H9 (cell line): ENCODE results near the gene SLC4A1. TPM values are rescaled to one million over a fixed set of nuclear protein-coding genes. Genes with fewer than 3 reads are reported as not detected.

ENCODE experiments used
- DNase-seq: peaks from one replicate; pipeline ENCODE4 v3.0.0-alpha.2; 2017
- H2AFZ ChIP-seq: one replicate; pipeline ENCODE4 v1.6.1; 2013; ENCODE audit warnings: mild to moderate bottlenecking, low read length, control low read depth, moderate library complexity
- H2AK5ac ChIP-seq: 2 replicates; pipeline ENCODE4 v1.6.1; 2013; ENCODE audit warnings: low read length, control low read depth, mixed read lengths; ENCODE audit not compliant: insufficient read length
- H2BK120ac ChIP-seq: one replicate; pipeline ENCODE4 v1.6.1; 2013; ENCODE audit warnings: low read depth, mild to moderate bottlenecking, low read length, control low read depth, inconsistent platforms; ENCODE audit not compliant: poor library complexity, severe bottlenecking
- H2BK12ac ChIP-seq: 2 replicates; pipeline ENCODE4 v1.6.1; 2013; ENCODE audit warnings: low read length, control low read depth, mixed read lengths, low read depth; ENCODE audit not compliant: insufficient read length
- H2BK15ac ChIP-seq: 2 replicates; pipeline ENCODE4 v1.6.1; 2013; ENCODE audit warnings: low read depth, low read length, control low read depth
- H2BK20ac ChIP-seq: one replicate; pipeline ENCODE4 v1.6.1; 2013; ENCODE audit warnings: low read depth, mild to moderate bottlenecking, low read length, control low read depth, inconsistent platforms; ENCODE audit not compliant: poor library complexity, severe bottlenecking
- H2BK5ac ChIP-seq: 2 replicates; pipeline ENCODE4 v1.6.1; 2013; ENCODE audit warnings: low read length, control low read depth, mixed read lengths; ENCODE audit not compliant: insufficient read length
- H3K14ac ChIP-seq: 2 replicates; pipeline ENCODE4 v1.6.1; 2013; ENCODE audit warnings: low read length, control low read depth; ENCODE audit not compliant: insufficient read depth
- H3K18ac ChIP-seq: 2 replicates; pipeline ENCODE4 v1.6.1; 2013; ENCODE audit warnings: low read depth, mild to moderate bottlenecking, mixed read lengths, low read length, control low read depth; ENCODE audit not compliant: insufficient read length
- H3K23ac ChIP-seq: 2 replicates; pipeline ENCODE4 v1.6.1; 2013; ENCODE audit warnings: low read length, control low read depth, mixed read lengths, low read depth; ENCODE audit not compliant: insufficient read length
- H3K23me2 ChIP-seq: 2 replicates; pipeline ENCODE4 v1.6.1; 2013; ENCODE audit warnings: low read depth, mild to moderate bottlenecking, mixed read lengths, low read length, control low read depth; ENCODE audit not compliant: insufficient read length, poor library complexity, severe bottlenecking
- H3K27ac ChIP-seq: 2 replicates; pipeline ENCODE4 v1.5.1; 2013; ENCODE audit warnings: low read length, control low read depth, mixed read lengths, low read depth; ENCODE audit not compliant: insufficient read length
- H3K27me3 ChIP-seq: 2 replicates; pipeline ENCODE4 v1.6.1; 2013; ENCODE audit warnings: low read length, control low read depth, inconsistent platforms; ENCODE audit not compliant: insufficient read depth
- H3K4ac ChIP-seq: 2 replicates; pipeline ENCODE4 v1.6.1; 2013; ENCODE audit warnings: low read depth, mild to moderate bottlenecking, control low read depth, inconsistent platforms, low read length, moderate library complexity
- H3K4me1 ChIP-seq: 2 replicates; pipeline ENCODE4 v1.6.1; 2013; ENCODE audit warnings: low read length, control low read depth, inconsistent platforms; ENCODE audit not compliant: insufficient read depth
- H3K4me2 ChIP-seq: 2 replicates; pipeline ENCODE4 v1.6.1; 2013; ENCODE audit warnings: low read length, control low read depth, mixed read lengths; ENCODE audit not compliant: insufficient read length, insufficient read depth
- H3K56ac ChIP-seq: 2 replicates; pipeline ENCODE4 v1.6.1; 2013; ENCODE audit warnings: low read depth, mild to moderate bottlenecking, mixed read lengths, low read length, control low read depth; ENCODE audit not compliant: insufficient read length
- H3K79me1 ChIP-seq: 2 replicates; pipeline ENCODE4 v1.6.1; 2013; ENCODE audit warnings: low read depth, mild to moderate bottlenecking, moderate library complexity, low read length, control low read depth, inconsistent platforms; ENCODE audit not compliant: insufficient read depth, poor library complexity, severe bottlenecking
- H3K79me2 ChIP-seq: 2 replicates; pipeline ENCODE4 v1.6.1; 2013; ENCODE audit warnings: low read length, control low read depth, inconsistent platforms; ENCODE audit not compliant: insufficient read depth
- H3K9ac ChIP-seq: 2 replicates; pipeline ENCODE4 v1.6.1; 2013; ENCODE audit warnings: low read length, control low read depth, mixed read lengths; ENCODE audit not compliant: insufficient read length; ENCODE audit errors: extremely low read depth
- H3K9me3 ChIP-seq: one replicate; pipeline ENCODE4 v1.6.1; 2013; ENCODE audit warnings: low read depth, low read length, inconsistent platforms; ENCODE audit not compliant: control insufficient read depth
- H3T11ph ChIP-seq: one replicate; pipeline ENCODE4 v1.6.1; 2013; ENCODE audit warnings: mild to moderate bottlenecking, low read length, control low read depth, inconsistent platforms
- H4K20me1 ChIP-seq: one replicate; pipeline ENCODE4 v1.6.1; 2013; ENCODE audit not compliant: control insufficient read depth, insufficient read length, insufficient read depth
- H4K5ac ChIP-seq: 2 replicates; pipeline ENCODE4 v1.6.1; 2013; ENCODE audit warnings: low read depth, mild to moderate bottlenecking, mixed read lengths, low read length, control low read depth; ENCODE audit not compliant: insufficient read length
- H4K8ac ChIP-seq: replicated peaks from 2 replicates; pipeline ENCODE4 v1.6.1; 2013; ENCODE audit warnings: low read length, control low read depth, mixed read lengths, low read depth; ENCODE audit not compliant: insufficient read length
- H4K91ac ChIP-seq: 2 replicates; pipeline ENCODE4 v1.6.1; 2013; ENCODE audit warnings: low read depth, mild to moderate bottlenecking, moderate library complexity, mixed read lengths, low read length, control low read depth; ENCODE audit not compliant: insufficient read length
- H3K27ac Mint-ChIP-seq, 3 experiments: 2 replicates in 2 of 3; 3 replicates in 1 of 3; pipeline ENCODE4 v1.8.0; 2020 to 2021; ENCODE audit warnings: mixed read lengths in 3 of 3, mild to moderate bottlenecking in 1 of 3, moderate library complexity in 1 of 3
- H3K27me3 Mint-ChIP-seq: 2 replicates; pipeline ENCODE4 v1.8.0; 2021; ENCODE audit warnings: low read depth, mild to moderate bottlenecking, moderate library complexity, mixed read lengths
- H3K36me3 Mint-ChIP-seq, 3 experiments: 2 replicates in 2 of 3; 3 replicates in 1 of 3; pipeline ENCODE4 v1.8.0; 2020 to 2021; ENCODE audit warnings: low read depth in 3 of 3, mixed read lengths in 3 of 3; ENCODE audit not compliant: insufficient read depth in 1 of 3
- H3K4me1 Mint-ChIP-seq, 2 experiments: 2 replicates each; pipeline ENCODE4 v1.8.0; 2020; ENCODE audit warnings: mixed read lengths in 2 of 2
- H3K4me3 Mint-ChIP-seq, 2 experiments: 2 replicates in 1 of 2; 3 replicates in 1 of 2; pipeline ENCODE4 v1.8.0; 2020 to 2021; ENCODE audit warnings: mild to moderate bottlenecking in 2 of 2, mixed read lengths in 2 of 2, moderate library complexity in 1 of 2
- H3K9me3 Mint-ChIP-seq, 2 experiments: 2 replicates in 1 of 2; 3 replicates in 1 of 2; pipeline ENCODE4 v1.8.0; 2020; ENCODE audit warnings: mild to moderate bottlenecking in 2 of 2, mixed read lengths in 2 of 2, moderate library complexity in 1 of 2
- whole genome bisulfite sequencing: extraction: QIAGEN DNeasy Blood & Tissue Kit; methylation state at CpG from one replicate; pipeline ENCODE4 v1.1.7; 2013; ENCODE audit warnings: missing lambda C conversion rate, low lambda C conversion rate, mixed read lengths; ENCODE audit not compliant: insufficient read length; ENCODE audit errors: extremely low coverage; 5-methylcytosine and 5-hydroxymethylcytosine counted together
- total RNA-seq: library from RNA; stranded (reverse); gene quantifications from 2 replicates; pipeline ENCODE4 v1.2.1, GENCODE V29; 2021
- TF ChIP-seq, protein P1 (sequence below): fragments of 200-600 bp; sonication (generic); conservative IDR thresholded peaks from 3 replicates; pipeline ENCODE4 v1.8.0; 2021; ENCODE audit warnings: antibody characterized with exemption, mild to moderate bottlenecking

SLC4A1 gene
- total RNA-seq, 1 experiment from 2014 or later = not detected

GRCh38 chr17:44260296-44260695, 7.6 kb downstream of the SLC4A1 start:
- no peak overlapping the region for H3K23ac ChIP-seq
- no peak overlapping the region; the same call in 1 of the 2 replicates for H2BK15ac ChIP-seq
- DNase-seq = no peak

More at GRCh38 chr17:44260296-44260695, 7.6 kb downstream of the SLC4A1 start:
- Mint-ChIP-seq H3K4me3 (no peak overlapping the region), H3K36me3 (no peaks in the 10 kb centered on the region), H3K9me3 (no peaks in the 10 kb centered on the region), H3K27me3 (peaks cover 12% of the 10 kb centered on the region), H3K27ac (no peak overlapping the region), H3K4me1 (peaks cover 0 to 6% of the 10 kb centered on the region in 2 experiments; a peak in 2 of 4 replicates)
- Histone ChIP-seq H3K79me2 (no peaks in the 10 kb centered on the region), H2BK20ac (no peak overlapping the region), H4K20me1 (no peaks in the 10 kb centered on the region), H3K4ac (no peak overlapping the region), H2BK5ac (no peak overlapping the region), H3K23me2 (no peaks in the 10 kb centered on the region), H3K9me3 (no peaks in the 10 kb centered on the region), H3K9ac (no peak overlapping the region), H3K4me1 (no peaks in the 10 kb centered on the region), H3T11ph (no peak overlapping the region), H3K79me1 (no peaks in the 10 kb centered on the region), H2AFZ (no peak overlapping the region), H3K27me3 (no peaks in the 10 kb centered on the region), H2BK12ac (no peak overlapping the region), H2BK120ac (no peak overlapping the region), H4K91ac (no peak overlapping the region), H3K14ac (no peak overlapping the region), H4K5ac (no peak overlapping the region), H3K27ac (no peak overlapping the region), H3K18ac (no peak overlapping the region), H4K8ac (no peak overlapping the region), H2AK5ac (no peak overlapping the region), H3K56ac (no peak overlapping the region), H3K4me2 (no peak overlapping the region)
- TF ChIP-seq, protein P1, sequence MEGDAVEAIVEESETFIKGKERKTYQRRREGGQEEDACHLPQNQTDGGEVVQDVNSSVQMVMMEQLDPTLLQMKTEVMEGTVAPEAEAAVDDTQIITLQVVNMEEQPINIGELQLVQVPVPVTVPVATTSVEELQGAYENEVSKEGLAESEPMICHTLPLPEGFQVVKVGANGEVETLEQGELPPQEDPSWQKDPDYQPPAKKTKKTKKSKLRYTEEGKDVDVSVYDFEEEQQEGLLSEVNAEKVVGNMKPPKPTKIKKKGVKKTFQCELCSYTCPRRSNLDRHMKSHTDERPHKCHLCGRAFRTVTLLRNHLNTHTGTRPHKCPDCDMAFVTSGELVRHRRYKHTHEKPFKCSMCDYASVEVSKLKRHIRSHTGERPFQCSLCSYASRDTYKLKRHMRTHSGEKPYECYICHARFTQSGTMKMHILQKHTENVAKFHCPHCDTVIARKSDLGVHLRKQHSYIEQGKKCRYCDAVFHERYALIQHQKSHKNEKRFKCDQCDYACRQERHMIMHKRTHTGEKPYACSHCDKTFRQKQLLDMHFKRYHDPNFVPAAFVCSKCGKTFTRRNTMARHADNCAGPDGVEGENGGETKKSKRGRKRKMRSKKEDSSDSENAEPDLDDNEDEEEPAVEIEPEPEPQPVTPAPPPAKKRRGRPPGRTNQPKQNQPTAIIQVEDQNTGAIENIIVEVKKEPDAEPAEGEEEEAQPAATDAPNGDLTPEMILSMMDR = no peak
- no CpG with 5 or more reads among the region's 6 CpGs for WGBS
